GM23248 (cell line): ENCODE measurements around the gene SLC24A4.

Experiments
- EZH2 ChIP-seq: fragments of 200-600 bp; sonication (generic); IDR thresholded peaks from 2 replicates; pipeline ENCODE4 v1.6.1; 2018; ENCODE audit warnings: antibody characterized with exemption, mild to moderate bottlenecking; ENCODE audit not compliant: insufficient read depth, poor library complexity, severe bottlenecking
- EZH2phosphoT487 ChIP-seq: fragments of 200-600 bp; sonication (generic); IDR thresholded peaks from 2 replicates; pipeline ENCODE4 v1.6.1; 2018; ENCODE audit warnings: antibody characterized with exemption, moderate library complexity, mild to moderate bottlenecking, low read depth; ENCODE audit not compliant: insufficient read depth

DNA sequence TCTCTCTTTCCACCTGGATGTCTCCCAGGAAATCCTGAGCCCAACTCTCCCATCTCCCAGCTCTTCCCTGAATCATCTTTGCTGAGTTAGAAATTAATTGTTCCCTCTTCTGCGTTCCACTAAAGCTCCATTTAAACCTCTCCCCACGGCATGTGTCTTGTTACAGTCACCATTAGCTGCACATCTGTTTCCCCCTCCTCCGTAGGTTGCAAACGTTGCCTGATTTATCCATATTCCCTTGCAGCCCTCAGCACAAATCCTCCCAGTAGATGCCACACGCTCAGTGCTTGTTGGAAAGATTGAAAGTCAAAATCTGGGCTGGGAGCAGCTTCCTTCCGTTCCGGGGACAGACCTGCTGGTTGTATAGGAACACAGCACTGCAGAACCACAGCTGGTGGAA, 90.4 kb downstream of the SLC24A4 start:
- TF ChIP-seq EZH2 (no peak), EZH2phosphoT487 (no peak)
